HepG2 (cell line): ENCODE results near the gene NOTO. TPM values are rescaled to one million over a fixed set of nuclear protein-coding genes. Genes with fewer than 3 reads are reported as not detected.

Experiments used
- ATAC-seq: fragments of 200-7000 bp; cut with Tn5 transposase; 3 replicates; pipeline ENCODE4 v1.9.1; 2020; ENCODE audit warnings: mild to moderate bottlenecking, moderate library complexity
- BruUV-seq: library from RNA; stranded (reverse); fragments of 400-500 nt; replicated peaks from 2 replicates; lab custom pipeline; 2021; lab: Mats Ljungman, UMichigan
- CTCF ChIA-PET: fragments of 300-600 bp; formaldehyde crosslinking; extraction: SDS; loops from one replicate; lab custom pipeline; 2021; ENCODE audit warnings: low total read pairs, inconsistent platforms, low intra/inter-chr PET ratio; lab: Yijun Ruan, JAX
- POLR2A ChIA-PET: fragments of 350-600 bp; sonication (Branson Sonifier 250); formaldehyde crosslinking; loops from one replicate; lab custom pipeline; 2020; ENCODE audit warnings: antibody characterized with exemption, inconsistent platforms; lab: Yijun Ruan, JAX
- DNase-seq: peaks from one replicate; pipeline ENCODE4 v3.0.0-alpha.2; 2015; ENCODE audit warnings: low spot score
- FAIRE-seq: peaks from 3 replicates; lab custom pipeline; 2011; peaks lifted over from hg19 to GRCh38; lab: Jason Lieb, UNC
- H2AFZ ChIP-seq: one replicate; pipeline ENCODE4 v1.6.1; 2011; ENCODE audit warnings: low read length, inconsistent platforms
- H3K27ac ChIP-seq: fragments of 300-600 bp; 3 replicates; pipeline ENCODE4 v1.8.0; 2011; ENCODE audit warnings: mixed run types, mild to moderate bottlenecking, mixed read lengths, low read length, inconsistent platforms; ENCODE audit not compliant: insufficient read depth; ENCODE audit errors: extremely low read length
- H3K27me3 ChIP-seq, 2 experiments: fragments of 200-600 bp in 1 of 2; 2 replicates in 1 of 2; 3 replicates in 1 of 2; pipeline versions ENCODE4 v1.6.0 to v1.8.0; 2011; ENCODE audit warnings: low read length in 2 of 2, mild to moderate bottlenecking in 2 of 2, moderate library complexity in 2 of 2, inconsistent platforms in 1 of 2; ENCODE audit not compliant: insufficient read depth in 2 of 2, control insufficient read depth in 1 of 2
- H3K36me3 ChIP-seq, 2 experiments: fragments of 200-600 bp in 1 of 2; replicated peaks in 1 of 2; 2 replicates in 1 of 2; 3 replicates in 1 of 2; pipeline versions ENCODE4 v1.5.1 to v1.8.0; 2011; ENCODE audit warnings: low read length in 2 of 2, inconsistent platforms in 1 of 2; ENCODE audit not compliant: insufficient read depth in 2 of 2, control insufficient read depth in 1 of 2
- H3K4me1 ChIP-seq: 2 replicates; pipeline ENCODE4 v1.5.1; 2012; ENCODE audit warnings: low read length, inconsistent platforms; ENCODE audit not compliant: insufficient read depth
- H3K4me2 ChIP-seq: 2 replicates; pipeline ENCODE4 v1.6.0; 2011; ENCODE audit warnings: low read depth, low read length, inconsistent platforms
- H3K4me3 ChIP-seq, 3 experiments: fragments of 200-600 bp in 1 of 3; sonication (generic), shearing (Covaris generic) in 1 of 3; replicated peaks in 1 of 3; 2 replicates each; pipeline ENCODE4 v1.5.1; 2011 to 2016; ENCODE audit warnings: low read length in 3 of 3, inconsistent platforms in 2 of 3, low read depth in 2 of 3, mild to moderate bottlenecking in 2 of 3, control low read depth in 1 of 3, mixed read lengths in 1 of 3; ENCODE audit not compliant: insufficient read depth in 1 of 3
- H3K79me2 ChIP-seq: one replicate; pipeline ENCODE4 v1.6.1; 2011; ENCODE audit warnings: low read length, inconsistent platforms; ENCODE audit not compliant: insufficient read depth
- H3K9ac ChIP-seq: 2 replicates; pipeline ENCODE4 v1.6.0; 2011; ENCODE audit warnings: mild to moderate bottlenecking, low read depth, low read length, inconsistent platforms; ENCODE audit not compliant: insufficient read depth
- H3K9me3 ChIP-seq: 2 replicates; pipeline ENCODE4 v1.5.1; 2012; ENCODE audit warnings: mild to moderate bottlenecking, low read length
- H4K20me1 ChIP-seq: 2 replicates; pipeline ENCODE4 v1.6.0; 2011; ENCODE audit warnings: inconsistent platforms, mild to moderate bottlenecking, low read length, moderate library complexity; ENCODE audit not compliant: insufficient read depth
- ATAD3A ChIP-seq: sonication (generic); formaldehyde crosslinking; IDR thresholded peaks from 2 replicates; pipeline ENCODE4 v1.4.0; 2020; ENCODE audit warnings: missing genetic modification reagents
- ESRRA ChIP-seq: sonication (generic); formaldehyde crosslinking; IDR thresholded peaks from 2 replicates; pipeline ENCODE4 v1.5.1; 2020; ENCODE audit warnings: mild to moderate bottlenecking, low read depth, missing genetic modification reagents
- FOXC1 ChIP-seq: sonication (generic); formaldehyde crosslinking; IDR thresholded peaks from 2 replicates; pipeline ENCODE4 v1.8.0; 2022; ENCODE audit warnings: mild to moderate bottlenecking, missing genetic modification reagents, borderline replicate concordance
- HOMEZ ChIP-seq: IDR thresholded peaks from 2 replicates; pipeline ENCODE4 v1.6.1; 2016; ENCODE audit warnings: low read depth
- IRF2 ChIP-seq: IDR thresholded peaks from 2 replicates; pipeline ENCODE4 v1.6.1; 2018; ENCODE audit warnings: missing genetic modification reagents, missing compliant biosample characterization
- MBNL3 ChIP-seq: fragments of 250-450 bp; sonication (Bioruptor Pico); conservative IDR thresholded peaks from 2 replicates; pipeline ENCODE4 v1.8.0; 2022; ENCODE audit warnings: mild to moderate bottlenecking, inconsistent platforms
- ZNF280D ChIP-seq: sonication (generic); formaldehyde crosslinking; IDR thresholded peaks from 2 replicates; pipeline ENCODE4 v1.5.1; 2020; ENCODE audit warnings: mild to moderate bottlenecking, missing genetic modification reagents
- ZNF577 ChIP-seq: sonication (generic); formaldehyde crosslinking; IDR thresholded peaks from 2 replicates; pipeline ENCODE4 v1.4.0; 2020; ENCODE audit warnings: mild to moderate bottlenecking, low read depth, missing genetic modification reagents, borderline replicate concordance
- ZSCAN9 ChIP-seq: IDR thresholded peaks from 2 replicates; pipeline ENCODE4 v1.6.1; 2016; ENCODE audit warnings: borderline replicate concordance
- WGBS: methylation state at CpG from one replicate; pipeline ENCODE4 v1.1.6; 2017; ENCODE audit warnings: low lambda C conversion rate; 5-methylcytosine and 5-hydroxymethylcytosine counted together
- in situ Hi-C: cut with HindIII; loops from 2 replicates; pipeline ENCODE4 v1.10.0; 2017; ENCODE audit warnings: low pct_unique_long_range_greater_than_20kb; ENCODE audit not compliant: extremely low pct_ligation_motif_present
- intact Hi-C: fragments of 100-400 bp; cut with micrococcal nuclease; formaldehyde crosslinking; loops from one replicate; pipeline ENCODE4 v1.10.0; 2022; ENCODE audit not compliant: unreplicated experiment
- polyA plus RNA-seq, 8 experiments: library from polyadenylated mRNA; depleted of rRNA in 3 of 8; stranded (reverse) in 7 of 8; unstranded in 1 of 8; fragments of >200 nt; fragmentation: Illumina TruSeq in 4 of 8; extraction: Trizol in 4 of 8; gene quantifications; 2 replicates each; pipeline versions ENCODE4 v1.2.1 to v1.2.3, GENCODE V29; 2011 to 2016; ENCODE audit warnings: low read depth in 4 of 8, missing spikeins in 1 of 8, mixed read lengths in 1 of 8; ENCODE audit not compliant: insufficient read depth in 1 of 8
- total RNA-seq, 5 experiments: library from RNA; depleted of rRNA; stranded (reverse); fragments of >200 nt; fragmentation: Illumina TruSeq; extraction: Trizol; gene quantifications; 2 replicates each; pipeline ENCODE4 v1.2.3, GENCODE V29; 2016; ENCODE audit warnings: low read depth in 1 of 5
- TF ChIP-seq, protein P1 (sequence below): sonication (generic); formaldehyde crosslinking; IDR thresholded peaks from 2 replicates; pipeline ENCODE4 v1.5.0; 2020; ENCODE audit warnings: mild to moderate bottlenecking, missing genetic modification reagents, borderline replicate concordance

NOTO gene
- total and polyA plus RNA-seq, 2 of the 13 experiments (the other 11 are each of a cell fraction or from before 2014, with no cell fraction given), result not detected

GRCh38 chr2:73210696-73211095 is 8.3 kb downstream of the NOTO start:
- no peak for ATAC-seq
- Histone ChIP-seq H3K4me2 (peak overlapping the region; percentile 56; the same call in 1 of the 2 replicates), H3K27me3 (no peaks in the 10 kb centered on the region), H3K9ac (no peak overlapping the region), H3K36me3 (no peaks in the 10 kb centered on the region), H3K4me3 (no peak overlapping the region), H3K79me2 (peaks cover 16% of the 10 kb centered on the region), H3K9me3 (no peaks in the 10 kb centered on the region), H4K20me1 (peaks cover 4% of the 10 kb centered on the region; the same call in 1 of the 2 replicates), H2AFZ (no peak overlapping the region), H3K27ac (no peak overlapping the region), H3K4me1 (peaks cover 61% of the 10 kb centered on the region)
- CTCF ChIA-PET, result no interaction called here
- TF ChIP-seq ZNF577 (CRISPR knock-in tag) (no peak), ZSCAN9 (CRISPR knock-in tag) (no peak), ESRRA (CRISPR knock-in tag) (no peak), IRF2 (CRISPR knock-in tag) (no peak), HOMEZ (CRISPR knock-in tag) (no peak), FOXC1 (no peak), ZNF280D (no peak), ATAD3A (CRISPR knock-in tag) (no peak), MBNL3 (no peak)
- TF ChIP-seq, protein P1, sequence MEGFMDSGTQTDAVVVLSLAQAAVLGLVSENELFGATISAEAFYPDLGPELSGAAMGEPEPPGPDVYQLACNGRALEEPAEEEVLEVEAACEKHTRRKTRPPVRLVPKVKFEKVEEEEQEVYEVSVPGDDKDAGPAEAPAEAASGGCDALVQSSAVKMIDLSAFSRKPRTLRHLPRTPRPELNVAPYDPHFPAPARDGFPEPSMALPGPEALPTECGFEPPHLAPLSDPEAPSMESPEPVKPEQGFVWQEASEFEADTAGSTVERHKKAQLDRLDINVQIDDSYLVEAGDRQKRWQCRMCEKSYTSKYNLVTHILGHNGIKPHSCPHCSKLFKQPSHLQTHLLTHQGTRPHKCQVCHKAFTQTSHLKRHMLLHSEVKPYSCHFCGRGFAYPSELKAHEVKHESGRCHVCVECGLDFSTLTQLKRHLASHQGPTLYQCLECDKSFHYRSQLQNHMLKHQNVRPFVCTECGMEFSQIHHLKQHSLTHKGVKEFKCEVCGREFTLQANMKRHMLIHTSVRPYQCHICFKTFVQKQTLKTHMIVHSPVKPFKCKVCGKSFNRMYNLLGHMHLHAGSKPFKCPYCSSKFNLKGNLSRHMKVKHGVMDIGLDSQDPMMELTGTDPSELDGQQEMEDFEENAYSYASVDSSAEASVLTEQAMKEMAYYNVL (CRISPR knock-in tag), result no peak
- DNase-seq, result no peak
- intact Hi-C loops (loop anchor here (10.0 kb wide), 1 partner anchor 174 kb away; the partner anchor contains the start of gene ALMS1), in situ Hi-C loops (loop anchor here (5.0 kb wide), 1 partner anchor 33 kb away; no protein-coding TSS in a partner anchor)
- WGBS, result 27% methylated on average over 6 of the region's 6 CpGs
- BruUV-seq, result no TSS peak
- POLR2A ChIA-PET, result interaction anchor here (0.9 to 4.5 kb wide), 3 partner anchors 16 to 175 kb away, joined by 3 to 93 read pairs (median 3); no protein-coding TSS in a partner anchor
- FAIRE-seq, result no peak
